Stimulated activated CD4-positive, alpha-beta T cell treated with anti-CD3 and anti-CD28 coated beads, Interleukin-12 subunit alpha, Interleukin-12 subunit beta, amount 100 ng/mL, for 24 hours (primary cell): ENCODE data around the gene AMDHD1.

Experiments
- DNase-seq, 2 experiments: peaks; one replicate each; pipeline ENCODE4 v3.0.0-alpha.2; 2020; ENCODE audit warnings: low read depth in 2 of 2

The AMDHD1 gene, protein sequence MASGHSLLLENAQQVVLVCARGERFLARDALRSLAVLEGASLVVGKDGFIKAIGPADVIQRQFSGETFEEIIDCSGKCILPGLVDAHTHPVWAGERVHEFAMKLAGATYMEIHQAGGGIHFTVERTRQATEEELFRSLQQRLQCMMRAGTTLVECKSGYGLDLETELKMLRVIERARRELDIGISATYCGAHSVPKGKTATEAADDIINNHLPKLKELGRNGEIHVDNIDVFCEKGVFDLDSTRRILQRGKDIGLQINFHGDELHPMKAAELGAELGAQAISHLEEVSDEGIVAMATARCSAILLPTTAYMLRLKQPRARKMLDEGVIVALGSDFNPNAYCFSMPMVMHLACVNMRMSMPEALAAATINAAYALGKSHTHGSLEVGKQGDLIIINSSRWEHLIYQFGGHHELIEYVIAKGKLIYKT

GRCh38 chr12:95943330-95943842 lies at the start of gene AMDHD1:
Gene AMDHD1, plus strand, starts transcription at chr12:95943331. Its CDS starts 68 bp downstream, at chr12:95943399.
- DNase-seq: peak; percentile 35 to 48

- DNase-seq: no peak
These were observed 46.3 kb upstream of the AMDHD1 start for GRCh38 chr12:95896846-95897245.

- no peak for DNase-seq
These were observed 45.0 kb upstream of the AMDHD1 start for GRCh38 chr12:95898081-95898480.

- DNase-seq: no peak
These were observed 34.6 kb upstream of the AMDHD1 start for GRCh38 chr12:95908573-95908972.

- DNase-seq: no peak
These were observed 33.3 kb upstream of the AMDHD1 start for GRCh38 chr12:95909871-95910270.

DNA sequence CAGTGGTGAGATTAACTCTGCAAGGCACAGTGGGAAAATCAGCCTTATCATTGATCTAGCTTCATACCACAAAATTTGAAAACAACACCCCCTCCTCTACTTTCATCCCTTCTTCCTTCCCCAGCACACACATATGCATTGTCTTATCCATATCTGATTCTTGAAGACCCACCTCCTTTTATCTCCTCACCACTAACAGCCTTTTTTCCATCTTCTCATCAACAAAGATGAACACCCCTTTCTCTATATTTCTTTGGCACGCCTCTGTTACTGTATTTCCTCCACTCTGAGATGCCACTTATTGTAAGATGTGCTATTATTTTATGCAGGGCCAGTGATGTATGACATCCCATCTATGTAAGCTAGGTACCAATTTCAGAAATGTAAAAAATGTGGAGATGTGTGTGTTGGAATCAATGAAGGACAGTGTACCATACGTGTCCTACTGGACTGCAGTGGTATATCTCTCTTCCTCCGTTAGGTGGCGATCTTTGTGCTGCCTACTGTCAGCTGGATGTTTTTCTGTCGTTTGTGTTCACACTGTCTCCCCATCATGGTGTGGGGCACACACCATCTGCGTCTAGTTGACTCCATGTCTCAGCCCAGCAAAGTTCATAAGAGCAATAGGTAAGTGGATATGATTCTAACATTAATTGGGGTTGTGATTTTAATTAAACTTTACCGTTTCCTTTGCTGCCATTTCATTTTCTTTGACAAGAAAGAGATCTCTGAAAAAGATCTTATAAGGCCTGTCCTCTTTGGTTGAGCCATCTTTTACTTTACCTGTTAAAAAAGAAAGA lies 24.7 kb upstream of the AMDHD1 start:
- DNase-seq: peak in 1 of 2 experiments; percentile 20

- no peak for DNase-seq
These were observed 24.0 kb upstream of the AMDHD1 start for GRCh38 chr12:95919110-95919509.

DNA sequence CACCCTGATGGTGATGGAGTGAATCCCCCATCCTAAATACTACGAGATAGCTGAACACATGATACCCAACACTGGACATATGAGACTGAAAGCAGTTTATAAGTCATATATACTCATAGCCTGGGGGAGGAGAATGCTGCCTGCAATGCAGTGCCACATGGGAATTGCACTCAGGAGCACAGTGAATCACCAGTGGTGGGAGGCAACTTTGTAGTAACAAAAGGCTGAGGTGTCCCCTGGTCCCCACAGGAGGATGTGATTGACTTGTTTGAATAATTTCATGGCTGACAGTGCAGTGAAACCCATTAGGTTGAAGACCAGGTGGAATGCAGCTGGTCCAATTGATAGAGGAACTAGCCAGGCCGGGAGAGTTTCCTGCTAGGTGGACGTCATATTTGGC lies 20.9 kb upstream of the AMDHD1 start:
- DNase-seq: no peak

- DNase-seq: no peak
These were observed 2.6 kb upstream of the AMDHD1 start for GRCh38 chr12:95940514-95940913.

DNA sequence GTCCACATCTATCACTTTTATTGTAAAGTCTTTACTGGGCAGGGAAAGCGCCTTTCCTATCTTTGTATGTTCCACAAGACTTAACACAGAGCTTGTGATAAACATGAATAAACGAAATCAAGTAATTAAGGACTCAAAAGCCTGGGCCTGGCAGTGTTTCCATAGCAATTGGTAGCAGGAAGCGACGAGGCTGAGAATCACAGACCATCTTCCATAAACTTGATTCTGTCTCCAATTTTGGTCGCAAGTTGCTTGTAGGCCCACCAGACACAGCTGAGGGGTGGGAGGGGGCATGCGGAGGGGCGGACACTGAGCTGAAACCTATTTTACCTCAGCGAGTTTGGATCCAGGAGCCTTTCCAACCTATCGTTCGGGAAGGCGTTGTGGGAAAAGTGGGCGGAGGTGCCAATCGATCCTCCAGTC lies 1.0 kb upstream of the AMDHD1 start:
- no peak for DNase-seq

DNA sequence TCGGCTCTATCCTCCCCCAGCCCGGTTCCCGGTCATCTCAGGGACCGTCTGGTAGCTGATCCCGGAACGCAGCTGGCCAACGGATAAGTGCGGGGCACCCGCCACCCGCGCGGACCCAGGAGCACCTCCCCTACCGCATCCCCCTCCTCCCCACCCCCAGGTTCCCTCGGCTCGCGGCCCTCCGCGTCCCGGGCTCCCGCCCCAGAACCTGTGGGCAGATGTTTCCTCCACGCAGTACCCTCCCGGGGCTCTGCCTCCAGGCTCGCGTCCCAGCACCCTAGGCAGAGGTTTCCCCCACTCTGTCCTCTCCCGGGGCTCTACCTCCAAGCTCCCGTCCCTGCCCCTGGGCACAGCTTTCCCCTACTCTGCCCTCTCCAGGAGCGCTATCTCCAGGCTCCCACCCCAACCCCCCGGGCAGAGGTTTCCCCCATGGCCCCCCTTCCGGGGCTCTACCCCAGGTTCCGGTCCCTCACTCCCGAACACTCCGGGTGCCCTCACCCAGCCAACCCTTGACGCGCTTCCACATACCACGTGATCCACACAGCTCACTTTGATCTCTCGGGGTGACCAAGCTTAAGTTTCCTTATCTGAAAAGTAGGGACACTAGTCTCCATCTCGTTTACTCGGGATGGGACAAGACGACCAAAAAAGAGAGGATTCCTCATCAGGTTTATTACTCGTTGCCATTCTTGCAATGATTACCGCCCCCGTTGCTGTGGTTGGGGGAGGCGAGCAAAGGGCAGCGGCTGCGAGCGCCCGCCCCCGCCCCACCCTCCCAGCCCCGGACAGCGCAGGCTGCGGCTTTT lies 404 bp upstream of the AMDHD1 start, which contains the start of gene CCDC38:
Gene CCDC38 (minus strand): TSS at position 91 of the 806 bp plus-strand sequence. CDS start 6,105 bp downstream, outside the sequence.
- DNase-seq: peak; percentile 76 to 80

DNA sequence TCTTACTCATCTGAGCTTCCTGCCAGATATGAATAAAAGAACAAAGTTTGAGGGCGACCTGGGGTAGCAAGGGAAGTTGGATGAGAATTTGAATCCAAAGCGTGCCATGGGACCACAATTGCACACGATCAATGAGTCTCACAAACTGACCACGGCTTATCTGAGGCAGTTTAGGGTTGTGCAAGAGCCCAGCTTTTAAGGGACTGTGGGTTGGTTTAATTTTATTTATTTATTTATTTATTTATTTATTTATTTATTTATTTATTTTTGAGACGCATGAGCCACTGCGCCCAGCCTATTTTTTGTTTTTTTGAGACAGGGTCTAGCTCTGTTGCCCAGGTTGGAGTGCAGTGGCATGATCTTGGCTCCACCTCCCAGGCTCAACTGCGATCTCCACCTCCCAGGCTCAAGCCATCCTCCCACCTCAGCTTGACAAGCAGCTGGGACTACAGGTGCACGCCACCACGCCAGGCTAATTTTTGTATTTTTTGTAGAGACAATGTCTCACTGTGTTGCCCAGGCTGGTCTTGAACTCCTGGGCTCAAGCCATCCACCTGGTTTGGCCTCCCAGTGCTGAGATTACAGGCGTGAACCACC lies 1.1 kb downstream of the AMDHD1 start:
- no peak for DNase-seq

GRCh38 chr12:95949477-95950206 lies 6.5 kb downstream of the AMDHD1 start:
- no peak for DNase-seq

DNA sequence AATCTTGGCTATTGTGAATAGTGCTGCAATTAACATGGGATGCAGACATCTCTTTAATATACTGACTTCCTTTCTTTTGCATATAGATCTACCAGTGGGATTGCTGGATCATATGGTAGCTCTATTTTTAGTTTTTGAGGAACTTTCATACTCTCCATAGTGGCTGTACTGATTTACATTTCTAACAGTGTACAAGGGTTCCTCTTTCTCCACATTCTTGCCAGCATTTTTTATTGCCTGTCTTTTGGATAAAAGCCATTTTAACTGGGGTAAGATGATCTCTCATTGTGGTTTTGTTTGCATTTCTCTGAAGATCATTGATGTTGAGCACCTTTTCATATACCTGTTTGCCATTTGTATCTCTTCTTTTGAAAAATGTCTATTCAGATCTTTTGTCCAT lies 8.4 kb downstream of the AMDHD1 start:
- no peak for DNase-seq

GRCh38 chr12:95953000-95953399 lies 9.9 kb downstream of the AMDHD1 start:
- DNase-seq: no peak

GRCh38 chr12:95955549-95956159 lies 12.5 kb downstream of the AMDHD1 start:
- DNase-seq: no peak

- no peak for DNase-seq
These were observed 13.5 kb downstream of the AMDHD1 start for GRCh38 chr12:95956557-95957145.

DNA sequence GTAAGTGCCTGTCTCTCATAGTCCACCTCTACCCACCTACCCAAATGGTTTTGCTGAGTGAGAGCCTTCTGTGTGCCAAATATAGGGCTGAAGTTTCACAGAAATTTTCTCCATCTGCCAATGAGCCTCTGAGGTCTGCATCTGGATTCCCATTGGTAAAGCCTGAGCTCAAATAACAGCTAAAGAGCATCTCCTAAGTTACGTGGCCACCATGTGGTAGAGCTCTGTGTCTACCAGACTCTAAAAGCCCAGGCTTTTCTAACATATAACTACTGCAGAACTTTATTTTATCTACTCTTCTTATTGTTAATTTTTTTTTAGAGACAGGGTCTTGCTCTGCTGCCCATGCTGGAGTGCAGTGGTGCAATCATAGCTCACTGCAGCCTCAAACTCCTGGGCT lies 16.0 kb downstream of the AMDHD1 start:
- no peak for DNase-seq

- no peak for DNase-seq
These were observed 17.1 kb downstream of the AMDHD1 start for GRCh38 chr12:95960241-95960640.

GRCh38 chr12:95962222-95962621 lies 19.1 kb downstream of the AMDHD1 start:
- no peak for DNase-seq
